Hematopoietic multipotent progenitor cell treated with erythropoietin and hydrocortisone succinate and interleukin-3 and kit ligand, for 17 days (in vitro differentiated cells): ENCODE data around the gene OPN1MW2.
"Not testable (repeated sequence)": the region's sequence is repeated elsewhere in the genome, so short reads cannot be mapped to it uniquely, and the experiment has no call there.

Experiments
- DNase-seq: peaks from one replicate; pipeline ENCODE4 v3.0.0-alpha.2; 2015; ENCODE audit warnings: low spot score

Gene OPN1MW2

GRCh38 chrX:154269245-154269644 lies 49.7 kb downstream of the OPN1MW2 start:
- not testable (repeated sequence) for DNase-seq
